ENCODE results near the gene DNM1L.
"Not testable (repeated sequence)": the region's sequence is repeated elsewhere in the genome, so short reads cannot be mapped to it uniquely, and the experiment has no call there.

DNM1L gene

DNA sequence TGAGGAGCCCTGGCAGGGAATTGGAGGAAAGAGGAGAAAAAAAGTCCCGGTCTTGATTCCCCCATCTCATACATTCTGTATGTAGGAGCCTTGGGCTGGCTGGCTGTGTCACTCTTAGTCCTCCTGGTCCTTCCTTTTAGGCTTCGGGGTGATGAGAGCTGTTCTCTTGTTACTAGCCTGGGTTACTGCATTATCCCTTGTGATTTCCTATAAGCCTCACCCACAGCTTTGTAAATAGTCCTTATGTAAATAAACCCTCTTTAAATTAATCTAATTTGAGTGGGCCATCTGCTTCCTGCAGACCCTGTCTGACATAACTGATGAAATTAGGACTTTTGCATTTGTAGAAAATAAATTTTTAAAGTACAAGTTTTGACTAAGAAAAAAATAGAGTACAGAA lies 19.2 kb downstream of the DNM1L start:
- no peaks in the 10 kb centered on the region for H3K27me3 Mint-ChIP-seq (ENCODE audit: low read depth, poor library complexity)
- H3K4me1 Mint-ChIP-seq: peaks cover 17% of the 10 kb centered on the region
- TF ChIP-seq, protein P1, sequence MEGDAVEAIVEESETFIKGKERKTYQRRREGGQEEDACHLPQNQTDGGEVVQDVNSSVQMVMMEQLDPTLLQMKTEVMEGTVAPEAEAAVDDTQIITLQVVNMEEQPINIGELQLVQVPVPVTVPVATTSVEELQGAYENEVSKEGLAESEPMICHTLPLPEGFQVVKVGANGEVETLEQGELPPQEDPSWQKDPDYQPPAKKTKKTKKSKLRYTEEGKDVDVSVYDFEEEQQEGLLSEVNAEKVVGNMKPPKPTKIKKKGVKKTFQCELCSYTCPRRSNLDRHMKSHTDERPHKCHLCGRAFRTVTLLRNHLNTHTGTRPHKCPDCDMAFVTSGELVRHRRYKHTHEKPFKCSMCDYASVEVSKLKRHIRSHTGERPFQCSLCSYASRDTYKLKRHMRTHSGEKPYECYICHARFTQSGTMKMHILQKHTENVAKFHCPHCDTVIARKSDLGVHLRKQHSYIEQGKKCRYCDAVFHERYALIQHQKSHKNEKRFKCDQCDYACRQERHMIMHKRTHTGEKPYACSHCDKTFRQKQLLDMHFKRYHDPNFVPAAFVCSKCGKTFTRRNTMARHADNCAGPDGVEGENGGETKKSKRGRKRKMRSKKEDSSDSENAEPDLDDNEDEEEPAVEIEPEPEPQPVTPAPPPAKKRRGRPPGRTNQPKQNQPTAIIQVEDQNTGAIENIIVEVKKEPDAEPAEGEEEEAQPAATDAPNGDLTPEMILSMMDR (IDR thresholded peaks at IDR 0.05): no peak
- H3K36me3 Mint-ChIP-seq (ENCODE audit: low read depth): peaks cover 45% of the 10 kb centered on the region
- H3K4me3 Mint-ChIP-seq: no peak overlapping the region
- H3K27ac Mint-ChIP-seq: peak overlapping the region; percentile 34
- DNase-seq: no peak
- peaks cover 30% of the 10 kb centered on the region for H3K9me3 Mint-ChIP-seq

DNA sequence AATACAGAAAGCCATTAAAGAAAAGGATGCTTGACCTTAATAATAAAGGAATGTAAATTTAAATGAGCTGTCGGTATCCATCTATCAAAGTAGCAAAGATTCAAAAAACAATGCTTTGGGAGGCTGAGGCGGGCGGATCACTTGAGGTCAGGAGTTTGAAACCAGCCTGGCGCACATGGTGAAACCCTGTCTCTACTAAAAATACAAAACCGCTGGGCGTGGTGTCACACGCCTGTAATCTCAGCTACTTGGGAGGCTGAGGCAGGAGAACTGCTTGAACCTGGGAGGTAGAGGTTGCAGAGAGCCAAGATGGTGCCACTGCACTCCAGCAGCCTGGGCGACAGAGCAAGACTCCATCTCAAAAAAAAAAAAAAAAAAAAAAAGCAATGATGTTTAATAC lies 20.3 kb downstream of the DNM1L start:
- peaks cover 38% of the 10 kb centered on the region for H3K36me3 Mint-ChIP-seq (ENCODE audit: low read depth)
- H3K27me3 Mint-ChIP-seq (ENCODE audit: low read depth, poor library complexity); DNase-seq; H3K27ac Mint-ChIP-seq; H3K4me3 Mint-ChIP-seq: not testable (repeated sequence)
- H3K9me3 Mint-ChIP-seq: peaks cover 19% of the 10 kb centered on the region
- peaks cover 18% of the 10 kb centered on the region for H3K4me1 Mint-ChIP-seq

DNA sequence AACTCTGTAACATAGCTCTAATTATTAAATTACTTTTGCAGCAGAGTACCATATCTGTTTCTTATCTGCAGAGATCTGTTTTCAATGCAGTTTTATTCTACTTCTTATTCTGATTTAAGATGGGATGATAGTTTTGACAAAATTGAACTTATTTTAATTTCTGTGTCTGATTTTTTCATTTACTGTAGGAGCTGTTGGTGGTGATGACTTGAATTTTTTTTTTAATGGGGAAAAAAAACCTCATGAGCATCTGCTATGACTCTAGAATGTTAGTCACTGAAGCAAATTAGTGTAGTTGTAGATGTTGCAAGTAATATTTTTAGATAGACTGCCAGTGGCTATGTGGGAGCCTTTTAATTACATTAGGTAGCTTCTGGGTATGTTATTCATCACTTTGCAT lies 23.4 kb downstream of the DNM1L start:
- H3K36me3 Mint-ChIP-seq (ENCODE audit: low read depth): peaks cover 19% of the 10 kb centered on the region
- TF ChIP-seq, protein P1 (IDR thresholded peaks at IDR 0.05): no peak
- no peak overlapping the region for H3K27ac Mint-ChIP-seq
- H3K9me3 Mint-ChIP-seq: no peaks in the 10 kb centered on the region
- H3K4me3 Mint-ChIP-seq: no peak overlapping the region
- no peak for DNase-seq
- H3K27me3 Mint-ChIP-seq (ENCODE audit: low read depth, poor library complexity): no peaks in the 10 kb centered on the region
- peaks cover 13% of the 10 kb centered on the region for H3K4me1 Mint-ChIP-seq

DNA sequence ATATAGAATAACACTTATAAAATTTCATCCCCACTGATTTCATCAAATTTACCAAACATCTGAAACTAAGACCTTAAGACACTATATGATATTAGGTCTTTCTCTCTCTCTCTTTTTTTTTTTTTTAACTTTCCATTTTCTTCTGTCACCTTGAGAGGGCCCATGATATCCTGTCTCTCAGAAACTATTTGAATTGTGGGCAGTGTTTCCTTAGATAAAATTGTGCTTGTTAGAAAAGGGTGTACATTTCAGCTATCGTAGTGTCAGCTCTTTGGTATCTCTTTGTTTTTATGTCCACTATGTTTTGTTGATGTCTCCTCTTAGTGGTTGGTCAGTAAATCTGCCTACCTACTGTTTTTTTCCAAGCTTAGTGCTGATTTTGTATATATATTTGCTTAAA lies 23.8 kb downstream of the DNM1L start:
- TF ChIP-seq, protein P1 (IDR thresholded peaks at IDR 0.05): no peak
- Mint-ChIP-seq H3K4me1 (peaks cover 10% of the 10 kb centered on the region), H3K36me3 (ENCODE audit: low read depth) (peaks cover 20% of the 10 kb centered on the region), H3K4me3 (no peak overlapping the region), H3K27me3 (ENCODE audit: low read depth, poor library complexity) (no peaks in the 10 kb centered on the region), H3K27ac (no peak overlapping the region), H3K9me3 (no peaks in the 10 kb centered on the region)
- DNase-seq: no peak

DNA sequence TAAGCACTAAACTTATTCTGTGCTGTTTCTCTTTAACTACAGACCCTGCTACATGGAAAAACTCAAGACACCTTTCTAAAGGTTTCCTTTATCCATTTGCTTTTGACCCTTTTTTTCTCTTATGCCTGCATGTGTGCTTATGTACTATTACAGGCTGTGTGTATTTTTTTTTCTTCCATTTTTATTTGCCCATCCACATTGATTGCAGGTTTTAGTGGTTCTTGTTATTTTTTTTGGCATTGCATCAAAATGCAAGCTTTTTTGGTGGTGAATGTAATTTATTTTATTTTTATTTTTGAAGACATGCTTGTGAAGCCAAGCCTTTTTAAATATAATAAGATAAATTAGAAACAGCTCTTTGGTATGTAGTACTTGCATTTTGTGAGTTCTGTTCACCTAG lies 26.7 kb downstream of the DNM1L start:
- Mint-ChIP-seq H3K4me3 (no peak overlapping the region), H3K36me3 (ENCODE audit: low read depth) (peaks cover 35% of the 10 kb centered on the region), H3K4me1 (peaks cover 6% of the 10 kb centered on the region), H3K9me3 (no peaks in the 10 kb centered on the region), H3K27ac (peak overlapping the region; percentile 58), H3K27me3 (ENCODE audit: low read depth, poor library complexity) (no peaks in the 10 kb centered on the region)
- DNase-seq: no peak
- TF ChIP-seq, protein P1 (IDR thresholded peaks at IDR 0.05): no peak

DNA sequence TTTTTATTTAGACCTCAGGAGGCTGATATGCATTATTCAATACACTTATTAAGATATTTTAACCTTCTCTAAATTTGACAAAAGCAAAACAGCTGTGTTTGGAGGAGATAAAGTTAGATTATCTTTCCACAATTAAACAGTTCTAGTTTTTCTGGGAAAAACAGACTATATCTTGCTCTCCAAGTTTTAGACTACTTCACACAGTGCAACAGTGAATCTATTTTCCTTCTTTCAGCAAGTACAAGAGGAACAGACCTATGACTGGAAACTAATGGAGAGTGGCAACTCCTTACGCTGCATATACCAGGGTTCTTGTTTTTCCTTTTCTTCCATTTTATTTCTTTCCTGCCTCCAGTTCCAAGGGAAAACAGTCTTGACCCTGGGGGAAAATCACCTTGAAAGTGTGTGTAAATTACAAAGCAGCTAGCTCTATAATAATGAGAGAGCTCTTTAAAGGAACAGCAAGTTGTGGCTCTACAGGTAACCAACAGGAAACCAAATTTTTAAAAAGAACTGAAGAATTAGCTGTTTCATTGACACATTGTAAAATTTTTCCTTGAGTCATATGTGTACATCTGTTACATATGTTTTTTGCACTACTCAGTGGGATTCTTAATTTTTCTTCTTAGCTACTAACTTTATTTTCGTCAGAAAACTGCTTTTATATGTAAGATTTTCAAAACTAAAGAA lies 27.4 kb downstream of the DNM1L start:
- H3K9me3 Mint-ChIP-seq: no peaks in the 10 kb centered on the region
- TF ChIP-seq, protein P1 (IDR thresholded peaks at IDR 0.05): no peak
- H3K4me1 Mint-ChIP-seq: peaks cover 6% of the 10 kb centered on the region
- peak overlapping the region; percentile 59 for H3K27ac Mint-ChIP-seq
- no peak overlapping the region for H3K4me3 Mint-ChIP-seq
- H3K36me3 Mint-ChIP-seq (ENCODE audit: low read depth): peaks cover 38% of the 10 kb centered on the region
- DNase-seq: no peak
- no peaks in the 10 kb centered on the region for H3K27me3 Mint-ChIP-seq (ENCODE audit: low read depth, poor library complexity)

Data from nephron progenitor cell (in vitro differentiated cells).